BLaER1 (cell line): ENCODE results near the gene HOXA5.

Source experiments
- H3K27ac ChIP-seq: shearing (Covaris generic); formaldehyde crosslinking; 2 replicates; pipeline ENCODE4 v1.8.1; 2022
- H3K27me3 ChIP-seq: shearing (Covaris generic); formaldehyde crosslinking; 2 replicates; pipeline ENCODE4 v1.8.1; 2022
- H3K36me3 ChIP-seq: shearing (Covaris generic); formaldehyde crosslinking; 2 replicates; pipeline ENCODE4 v1.8.1; 2022
- H3K4me1 ChIP-seq: shearing (Covaris generic); formaldehyde crosslinking; 2 replicates; pipeline ENCODE4 v1.8.1; 2022
- H3K4me2 ChIP-seq: shearing (Covaris generic); formaldehyde crosslinking; 2 replicates; pipeline ENCODE4 v1.8.1; 2022
- H3K4me3 ChIP-seq: shearing (Covaris generic); formaldehyde crosslinking; 2 replicates; pipeline ENCODE4 v1.8.1; 2022
- H3K9ac ChIP-seq: shearing (Covaris generic); formaldehyde crosslinking; 2 replicates; pipeline ENCODE4 v1.8.1; 2022
- H3K9me3 ChIP-seq: shearing (Covaris generic); formaldehyde crosslinking; 2 replicates; pipeline ENCODE4 v1.8.1; 2022
- H4K20me1 ChIP-seq: shearing (Covaris generic); formaldehyde crosslinking; 2 replicates; pipeline ENCODE4 v1.8.1; 2022
- Cebpa-rat ChIP-seq: shearing (Covaris generic); IDR thresholded peaks from 2 replicates; pipeline ENCODE4 v1.8.1; 2022

HOXA5 gene

GRCh38 chr7:27106181-27106900 is 37.1 kb downstream of the HOXA5 start:
- H3K4me2 ChIP-seq = no peak overlapping the region
- TF ChIP-seq Cebpa-rat = no peak
- H3K4me3 ChIP-seq = no peak overlapping the region
- no peaks in the 10 kb centered on the region for H3K4me1 ChIP-seq
- no peaks in the 10 kb centered on the region for H4K20me1 ChIP-seq
- H3K9ac ChIP-seq = no peak overlapping the region
- H3K27me3 ChIP-seq = no peaks in the 10 kb centered on the region
- H3K36me3 ChIP-seq = no peaks in the 10 kb centered on the region
- no peak overlapping the region for H3K27ac ChIP-seq
- peaks cover 65% of the 10 kb centered on the region for H3K9me3 ChIP-seq

GRCh38 chr7:27105301-27106031 is 38.0 kb downstream of the HOXA5 start:
- H3K27ac ChIP-seq = no peak overlapping the region
- H4K20me1 ChIP-seq = no peaks in the 10 kb centered on the region
- H3K27me3 ChIP-seq = no peaks in the 10 kb centered on the region
- no peak overlapping the region for H3K9ac ChIP-seq
- no peaks in the 10 kb centered on the region for H3K4me1 ChIP-seq
- TF ChIP-seq Cebpa-rat = no peak
- H3K4me3 ChIP-seq = no peak overlapping the region
- H3K9me3 ChIP-seq = peaks cover 60% of the 10 kb centered on the region
- no peak overlapping the region for H3K4me2 ChIP-seq
- H3K36me3 ChIP-seq = no peaks in the 10 kb centered on the region

DNA sequence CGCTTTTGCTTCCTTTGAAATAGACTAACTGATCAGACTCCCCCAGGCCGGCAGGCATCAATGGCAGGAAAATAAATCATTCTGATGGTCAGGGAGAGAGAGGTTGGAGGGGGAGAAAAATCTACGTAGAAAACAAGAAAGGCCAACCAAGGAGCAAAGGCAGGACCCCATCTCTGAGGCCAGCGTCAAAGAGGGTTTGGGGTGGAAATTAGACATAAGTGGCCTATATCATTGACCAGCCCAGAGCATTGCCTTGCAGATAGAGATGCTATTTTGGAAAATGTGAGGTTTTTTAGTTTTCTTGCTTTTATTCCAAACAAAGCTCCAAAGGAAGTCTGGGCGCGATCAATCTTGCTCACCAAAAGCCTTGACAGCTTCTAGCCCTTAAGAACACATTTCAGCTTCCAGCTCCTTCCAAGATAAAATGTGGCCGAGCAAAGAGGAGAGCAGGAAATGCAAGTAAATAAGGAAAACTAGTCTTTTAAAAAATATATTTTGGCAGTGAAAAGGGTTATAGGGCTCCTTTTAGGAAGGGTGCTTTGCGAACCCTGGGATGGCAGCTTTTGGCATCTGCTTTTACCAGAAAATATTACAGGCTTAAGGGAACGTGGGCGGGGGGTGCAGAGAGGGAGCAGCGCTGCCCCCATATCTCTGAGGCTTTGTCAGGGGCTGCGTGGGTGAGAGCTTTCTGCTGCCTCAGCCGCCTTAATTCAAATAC is 39.0 kb downstream of the HOXA5 start:
- H3K4me2 ChIP-seq = no peak overlapping the region
- H3K9me3 ChIP-seq = peaks cover 56% of the 10 kb centered on the region
- no peaks in the 10 kb centered on the region for H3K27me3 ChIP-seq
- no peaks in the 10 kb centered on the region for H3K4me1 ChIP-seq
- no peak overlapping the region for H3K9ac ChIP-seq
- no peaks in the 10 kb centered on the region for H4K20me1 ChIP-seq
- no peak overlapping the region for H3K27ac ChIP-seq
- no peak for TF ChIP-seq Cebpa-rat
- no peaks in the 10 kb centered on the region for H3K36me3 ChIP-seq
- no peak overlapping the region for H3K4me3 ChIP-seq

DNA sequence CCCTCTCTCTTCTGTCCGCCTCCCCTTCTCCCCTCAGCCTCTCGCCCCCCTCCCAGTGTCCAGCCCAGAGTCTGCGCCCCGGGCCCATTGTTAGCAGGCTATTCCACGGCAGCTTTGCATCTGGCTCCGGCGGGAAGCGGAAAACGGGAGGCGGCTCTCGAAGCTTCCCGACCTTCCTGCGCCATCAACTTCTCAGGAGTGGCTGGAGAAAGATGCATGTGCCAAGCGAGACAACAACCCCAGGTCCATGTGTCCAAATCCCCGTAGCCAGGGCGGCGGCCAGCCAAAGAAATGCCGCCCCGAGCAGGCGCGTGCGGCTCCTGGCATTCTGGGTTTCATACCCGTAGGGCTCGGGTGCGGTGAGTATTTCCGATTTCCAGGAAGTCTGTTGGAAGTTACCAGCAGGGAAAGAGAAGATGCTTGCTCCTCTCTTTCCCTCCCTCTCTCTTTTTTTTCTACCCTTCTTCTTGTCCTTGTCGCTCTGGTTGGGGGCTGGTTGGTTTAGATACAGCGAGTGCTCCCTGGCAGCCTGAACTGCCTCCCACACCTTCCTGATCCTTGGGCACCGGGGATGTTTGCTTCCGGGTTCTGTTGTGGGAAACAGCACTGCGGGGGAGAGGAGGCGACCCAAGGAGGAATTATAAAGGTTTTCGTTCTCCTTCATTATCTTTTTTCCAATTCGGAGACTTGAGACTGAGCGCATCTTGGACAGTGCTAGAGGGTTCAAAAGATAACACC is 39.8 kb downstream of the HOXA5 start:
- Histone ChIP-seq H4K20me1 (no peaks in the 10 kb centered on the region), H3K4me1 (no peaks in the 10 kb centered on the region), H3K27me3 (peaks cover 6% of the 10 kb centered on the region; the same call in 1 of the 2 replicates)

DNA sequence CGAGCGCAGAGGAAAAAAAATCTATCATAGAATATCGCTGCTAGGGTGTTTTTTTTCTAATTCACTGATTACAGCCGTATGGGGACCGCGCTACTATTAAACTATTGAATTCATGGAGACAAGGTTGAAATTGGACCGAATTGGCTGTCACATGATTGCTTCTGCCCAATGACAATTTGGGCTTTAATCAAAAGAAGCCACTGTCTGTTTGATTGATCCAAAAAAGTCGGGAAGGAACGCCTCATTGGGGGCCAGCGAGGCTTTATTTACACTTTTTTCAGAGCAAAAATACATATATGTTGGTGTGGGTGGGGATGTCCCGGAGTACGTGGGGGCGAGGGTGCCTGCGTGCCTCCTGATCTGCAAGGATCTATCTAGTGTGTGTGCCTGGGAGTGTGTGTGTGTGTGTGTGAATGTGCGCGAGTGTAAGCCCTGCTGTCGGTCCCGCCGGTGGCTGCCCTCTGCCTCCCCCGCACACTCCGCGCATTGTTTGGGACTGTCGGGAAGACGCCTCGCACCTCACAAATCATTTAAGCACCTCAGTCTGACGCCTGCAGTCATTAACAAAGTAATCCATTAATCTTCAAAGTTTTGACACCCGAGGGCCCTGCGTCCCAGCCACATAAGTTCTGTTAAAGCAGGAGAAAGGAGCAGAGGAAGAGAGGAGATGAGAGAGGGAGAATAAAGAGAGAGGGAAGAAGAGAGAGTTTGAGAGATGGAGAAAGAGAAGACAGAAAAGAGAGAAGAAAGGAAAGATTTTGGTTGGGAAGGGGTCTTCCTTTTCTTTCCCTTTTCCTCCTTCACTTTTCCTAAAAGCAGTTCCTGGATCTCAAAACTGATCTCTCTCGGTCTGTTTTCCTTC is 40.7 kb downstream of the HOXA5 start, which contains the start of gene HOXA2:
HOXA2 (minus strand) TSS at position 103 of the 862 bp plus-strand sequence. CDS start 183 bp downstream, outside the sequence.
- Histone ChIP-seq H3K4me3 (no peak within 1 kb of the TSS), H3K27ac (no peak within 1 kb of the TSS), H4K20me1 (no peaks in the 10 kb centered on the region), H3K36me3 (no peaks in the 10 kb centered on the region), H3K9me3 (peaks cover 50% of the 10 kb centered on the region), H3K4me1 (no peaks in the 10 kb centered on the region), H3K9ac (no peak within 1 kb of the TSS), H3K27me3 (peaks cover 11% of the 10 kb centered on the region; the same call in 1 of the 2 replicates), H3K4me2 (no peak within 1 kb of the TSS)
- no peak for TF ChIP-seq Cebpa-rat

More for the DNA sequence above, 39.8 kb downstream of the HOXA5 start:
- Histone ChIP-seq H3K36me3 (no peaks in the 10 kb centered on the region), H3K27ac (no peak overlapping the region), H3K9me3 (peaks cover 50% of the 10 kb centered on the region), H3K4me2 (no peak overlapping the region), H3K9ac (no peak overlapping the region), H3K4me3 (no peak overlapping the region)
- no peak for TF ChIP-seq Cebpa-rat

GRCh38 chr7:27101957-27102580 is 41.4 kb downstream of the HOXA5 start:
- Histone ChIP-seq H3K4me1 (no peaks in the 10 kb centered on the region), H3K9ac (no peak overlapping the region), H3K27me3 (peaks cover 11% of the 10 kb centered on the region; the same call in 1 of the 2 replicates), H3K4me2 (no peak overlapping the region), H3K9me3 (peaks cover 50% of the 10 kb centered on the region), H3K36me3 (no peaks in the 10 kb centered on the region), H3K27ac (no peak overlapping the region), H3K4me3 (no peak overlapping the region), H4K20me1 (no peaks in the 10 kb centered on the region)
- no peak for TF ChIP-seq Cebpa-rat

- Histone ChIP-seq H3K4me3 (no peak overlapping the region), H3K9ac (no peak overlapping the region), H3K4me2 (no peak overlapping the region)
These were observed 42.1 kb downstream of the HOXA5 start for GRCh38 chr7:27101171-27101956.

More at GRCh38 chr7:27101171-27101956, 42.1 kb downstream of the HOXA5 start:
- H3K27ac ChIP-seq = no peak overlapping the region
- TF ChIP-seq Cebpa-rat = no peak
- H3K9me3 ChIP-seq = peaks cover 50% of the 10 kb centered on the region
- H3K27me3 ChIP-seq = peaks cover 11% of the 10 kb centered on the region; the same call in 1 of the 2 replicates
- H3K4me1 ChIP-seq = no peaks in the 10 kb centered on the region
- H3K36me3 ChIP-seq = no peaks in the 10 kb centered on the region
- H4K20me1 ChIP-seq = no peaks in the 10 kb centered on the region
